Measurements from ENCODE around the gene SMYD3. TPM values are rescaled to one million over a fixed set of nuclear protein-coding genes. Genes with fewer than 3 reads are reported as not detected.

Gene SMYD3
- total RNA-seq, 3 donors from 2014 or later = 16.3 to 18.0 (median 16.4) TPM

GRCh38 chr1:245862812-245863540, 644.1 kb downstream of the SMYD3 start:
- intact Hi-C loops (cut with DNase I, micrococcal nuclease) = no loop called here
- Histone ChIP-seq H3K4me1 (ENCODE audit: low read depth) (no peaks in the 10 kb centered on the region), H3K9me3 (no peaks in the 10 kb centered on the region), H3K4me3 (no peak overlapping the region), H3K36me3 (ENCODE audit: low read depth) (no peaks in the 10 kb centered on the region)
- TF ChIP-seq CTCF (IDR thresholded peaks at IDR 0.05) = no peak
- no peak for ATAC-seq
- no peak for DNase-seq

GRCh38 chr1:245860657-245861544, 646.2 kb downstream of the SMYD3 start:
- intact Hi-C loops (cut with DNase I, micrococcal nuclease) = no loop called here
- no peak for TF ChIP-seq CTCF (IDR thresholded peaks at IDR 0.05)
- Histone ChIP-seq H3K4me3 (no peak overlapping the region), H3K9me3 (no peaks in the 10 kb centered on the region), H3K4me1 (ENCODE audit: low read depth) (no peaks in the 10 kb centered on the region), H3K36me3 (ENCODE audit: low read depth) (no peaks in the 10 kb centered on the region)
- DNase-seq (no peak), ATAC-seq (no peak)

- no peaks in the 10 kb centered on the region for H3K9me3 ChIP-seq
- intact Hi-C loops (cut with DNase I, micrococcal nuclease) = no loop called here
- H3K4me1 ChIP-seq (ENCODE audit: low read depth) = no peaks in the 10 kb centered on the region
- no peak for ATAC-seq
- no peak for TF ChIP-seq CTCF (IDR thresholded peaks at IDR 0.05)
- DNase-seq = no peak
- no peak overlapping the region for H3K4me3 ChIP-seq
- no peaks in the 10 kb centered on the region for H3K36me3 ChIP-seq (ENCODE audit: low read depth)
Observed at GRCh38 chr1:245859493-245860114, 647.5 kb downstream of the SMYD3 start.

GRCh38 chr1:245858722-245859492, 648.2 kb downstream of the SMYD3 start:
- intact Hi-C loops (cut with DNase I, micrococcal nuclease) = no loop called here
- no peak for DNase-seq
- H3K4me1 ChIP-seq (ENCODE audit: low read depth) = no peaks in the 10 kb centered on the region

More at GRCh38 chr1:245858722-245859492, 648.2 kb downstream of the SMYD3 start:
- no peak for ATAC-seq
- H3K9me3 ChIP-seq = no peaks in the 10 kb centered on the region
- H3K36me3 ChIP-seq (ENCODE audit: low read depth) = no peaks in the 10 kb centered on the region
- H3K4me3 ChIP-seq = no peak overlapping the region
- TF ChIP-seq CTCF (IDR thresholded peaks at IDR 0.05) = no peak

All from mucosa of descending colon (tissue), 3 donors.